ENCODE data around the gene FIZ1.

FIZ1 gene

DNA sequence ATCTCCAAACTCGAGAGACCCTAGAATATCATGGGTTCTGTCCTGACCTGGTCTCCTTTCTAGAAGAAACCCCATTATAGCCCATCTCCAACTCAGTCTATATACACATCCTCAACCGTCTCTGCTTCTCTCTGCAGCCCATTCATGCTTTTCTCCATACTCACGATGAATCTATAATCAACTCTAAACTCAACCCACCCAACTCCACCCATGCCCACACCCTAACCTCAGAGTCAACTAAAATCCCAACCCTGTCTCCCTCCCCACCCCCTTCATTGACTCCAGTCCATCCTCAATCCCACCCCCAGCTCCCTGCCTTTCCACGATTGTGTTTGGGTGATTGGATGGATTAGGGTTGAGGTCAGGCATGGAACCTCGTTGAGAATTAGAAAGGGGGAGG, 55.8 kb downstream of the FIZ1 start:
- no peaks in the 10 kb centered on the region for H3K9me3 ChIP-seq (ENCODE audit: low read depth, low read length)
- no peaks in the 10 kb centered on the region for H3K36me3 ChIP-seq (ENCODE audit: insufficient read depth, low read length)
- H3K27ac ChIP-seq: no peak overlapping the region
- TF ChIP-seq FOXP2 (optimal IDR thresholded peaks at IDR 0.05; ENCODE audit: control extremely low read depth, extremely low read length, insufficient read depth) (no peak), POLR2AphosphoS5 (IDR thresholded peaks at IDR 0.05; ENCODE audit: borderline replicate concordance, low read depth, low read length) (no peak), EZH2 (IDR thresholded peaks at IDR 0.05) (no peak)
- DNase-seq (ENCODE audit: low read depth, low spot score): no peak
- H3K9ac ChIP-seq (ENCODE audit: insufficient read length): no peak overlapping the region
- no peak overlapping the region for H3K4me3 ChIP-seq

DNA sequence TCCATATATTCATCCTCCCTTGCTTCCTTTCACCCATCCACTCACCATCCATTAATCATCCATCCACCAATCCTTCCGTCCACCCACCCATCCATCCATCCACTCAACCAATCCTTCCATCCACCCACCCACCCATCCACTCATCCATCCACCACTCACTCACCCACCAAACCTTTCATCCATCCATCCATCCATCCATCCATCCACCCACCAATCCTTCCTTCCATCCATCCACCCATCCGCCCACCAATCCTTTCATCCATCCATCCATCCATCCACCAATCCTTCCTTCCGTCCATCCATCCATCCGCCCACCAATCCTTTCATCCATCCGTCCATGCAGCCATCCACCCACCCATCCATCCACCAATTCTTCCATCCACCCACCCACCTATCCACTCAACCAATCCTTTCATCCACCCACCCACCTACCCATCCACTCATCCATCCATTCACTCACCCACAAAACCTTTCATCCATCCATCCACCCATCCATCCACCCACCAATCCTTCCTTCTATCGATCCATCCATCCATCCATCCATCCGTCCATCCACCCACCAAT, 56.9 kb downstream of the FIZ1 start:
- H3K36me3 ChIP-seq (ENCODE audit: insufficient read depth, low read length): no peaks in the 10 kb centered on the region
- no peak overlapping the region for H3K27ac ChIP-seq
- no peaks in the 10 kb centered on the region for H3K9me3 ChIP-seq (ENCODE audit: low read depth, low read length)
- DNase-seq (ENCODE audit: low read depth, low spot score): no peak
- TF ChIP-seq EZH2 (IDR thresholded peaks at IDR 0.05): no peak
- no peak for TF ChIP-seq FOXP2 (optimal IDR thresholded peaks at IDR 0.05; ENCODE audit: control extremely low read depth, extremely low read length, insufficient read depth)
- TF ChIP-seq POLR2AphosphoS5 (IDR thresholded peaks at IDR 0.05; ENCODE audit: borderline replicate concordance, low read depth, low read length): no peak
- H3K4me3 ChIP-seq: no peak overlapping the region
- H3K9ac ChIP-seq (ENCODE audit: insufficient read length): no peak overlapping the region

Data from SK-N-MC (cell line).